Measurements from ENCODE around the gene PDE1C.
"Not testable (repeated sequence)": the region's sequence is repeated elsewhere in the genome, so short reads cannot be mapped to it uniquely, and the experiment has no call there.

Gene PDE1C

DNA sequence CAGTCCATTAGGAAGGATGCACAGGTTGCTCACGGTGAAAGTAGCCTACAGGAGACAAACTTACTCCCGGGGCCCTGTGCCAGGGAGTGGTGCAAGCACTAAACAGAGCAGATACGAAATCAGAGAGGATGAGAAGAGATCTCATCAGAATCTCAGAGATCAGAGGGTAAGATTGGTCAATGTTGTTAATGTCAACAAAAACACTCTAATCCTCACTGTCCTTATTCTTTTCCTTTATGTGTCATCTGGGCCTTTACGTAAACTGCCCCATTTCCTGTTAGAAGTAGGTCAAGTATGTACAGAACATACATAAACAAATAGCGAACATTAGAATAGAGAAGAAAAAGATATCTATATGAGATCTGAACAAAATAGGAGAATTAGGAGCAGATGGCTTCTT, 220.1 kb downstream of the PDE1C start:
- DNase-seq (ENCODE audit: low spot score) = no peak

DNA sequence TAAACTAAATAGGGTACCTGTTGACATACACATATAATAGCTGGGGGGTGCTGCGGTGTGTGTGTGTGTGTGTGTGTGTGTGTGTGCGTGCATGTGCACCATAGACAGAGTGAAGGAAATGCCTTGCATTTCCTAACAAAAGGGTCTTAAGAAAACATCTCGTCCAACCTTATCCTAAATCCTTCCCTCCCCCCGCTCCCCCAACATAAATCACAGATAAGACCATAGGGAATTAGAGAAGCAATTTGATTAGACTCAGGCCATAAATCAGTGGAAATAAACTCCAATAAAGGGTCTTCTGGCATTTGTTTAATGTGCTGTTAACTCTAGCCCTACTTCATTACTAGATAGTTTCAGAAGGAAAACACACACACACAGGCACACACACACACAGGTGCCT, 234.7 kb downstream of the PDE1C start:
- DNase-seq (ENCODE audit: low spot score) = no peak

DNA sequence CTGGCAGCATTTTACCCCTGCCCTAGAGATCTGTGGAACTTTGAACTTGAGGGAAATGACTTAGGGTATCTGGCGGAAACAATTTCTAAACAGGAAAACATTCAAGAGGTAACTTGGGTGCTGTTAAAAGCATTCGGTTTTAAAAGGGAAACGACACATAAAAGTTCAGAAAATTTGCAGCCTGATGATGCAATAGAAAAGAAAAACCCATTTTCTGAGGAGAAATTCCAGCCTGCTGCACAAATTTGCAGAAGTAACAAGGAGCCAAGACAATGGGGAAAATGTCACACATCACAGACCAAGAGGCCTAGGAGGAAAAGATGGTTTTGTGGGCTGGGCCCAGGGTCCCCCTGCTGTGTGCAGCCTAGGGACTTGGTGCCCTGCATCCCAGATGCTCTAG, 236.6 kb downstream of the PDE1C start:
- DNase-seq (ENCODE audit: low spot score) = not testable (repeated sequence)

DNA sequence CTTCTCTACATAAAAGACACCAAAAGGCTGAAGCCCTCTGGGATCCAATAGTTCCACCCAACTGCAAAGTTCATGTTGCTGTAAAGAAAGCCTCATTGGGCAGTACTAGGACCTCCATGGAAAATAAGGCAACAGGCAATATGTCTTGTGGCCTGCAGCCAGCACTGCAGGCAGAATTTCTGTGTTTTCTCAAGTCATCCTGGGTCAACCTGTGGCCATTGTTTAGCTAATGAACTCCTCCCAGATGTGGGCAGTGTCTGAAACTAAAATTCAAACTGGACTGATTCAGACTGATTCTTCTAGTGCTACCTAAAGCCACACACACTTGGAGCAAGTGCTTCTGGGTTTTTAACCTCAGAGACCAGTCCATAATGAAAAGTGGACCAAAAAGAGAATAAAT, 241.7 kb downstream of the PDE1C start:
- no peak for DNase-seq (ENCODE audit: low spot score)

DNA sequence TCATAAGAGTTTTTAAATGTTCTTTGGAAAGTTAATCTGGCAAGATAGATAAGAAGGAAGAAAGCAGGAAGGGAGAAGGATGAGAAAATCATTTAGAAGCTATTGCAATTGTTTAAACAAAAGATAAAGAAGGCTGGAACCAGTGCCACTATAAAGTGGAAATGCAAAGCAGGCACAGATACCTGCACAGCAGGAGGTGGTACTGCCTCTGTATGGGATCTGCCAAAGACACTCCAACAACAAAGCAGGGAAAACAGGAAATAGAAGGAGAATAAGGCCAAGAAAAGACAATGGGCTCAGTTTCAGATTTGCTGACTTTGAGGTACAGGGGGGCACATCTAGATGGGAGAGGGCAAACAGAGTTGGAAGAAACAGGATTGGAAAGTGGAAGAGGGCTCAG, 244.6 kb downstream of the PDE1C start:
- DNase-seq (ENCODE audit: low spot score) = no peak

DNA sequence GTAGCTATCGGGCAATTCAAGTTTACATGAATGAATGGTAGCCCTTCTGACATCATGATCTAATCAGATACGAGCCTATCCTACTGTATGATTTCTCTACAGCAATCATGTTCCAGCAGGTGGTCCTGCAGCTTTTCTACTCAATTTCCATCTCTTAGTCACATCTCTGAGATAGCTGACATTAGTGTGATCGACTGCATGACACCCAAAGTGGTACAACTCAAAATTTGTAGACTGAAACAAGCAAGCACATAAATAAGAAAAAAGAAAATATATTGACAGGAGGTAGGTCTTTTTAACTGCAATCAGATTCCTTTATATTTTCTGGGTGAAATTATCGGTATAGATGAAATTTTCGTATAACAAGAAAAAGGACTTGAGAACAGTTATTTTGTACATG, 251.2 kb downstream of the PDE1C start:
- no peak for DNase-seq (ENCODE audit: low spot score)

DNA sequence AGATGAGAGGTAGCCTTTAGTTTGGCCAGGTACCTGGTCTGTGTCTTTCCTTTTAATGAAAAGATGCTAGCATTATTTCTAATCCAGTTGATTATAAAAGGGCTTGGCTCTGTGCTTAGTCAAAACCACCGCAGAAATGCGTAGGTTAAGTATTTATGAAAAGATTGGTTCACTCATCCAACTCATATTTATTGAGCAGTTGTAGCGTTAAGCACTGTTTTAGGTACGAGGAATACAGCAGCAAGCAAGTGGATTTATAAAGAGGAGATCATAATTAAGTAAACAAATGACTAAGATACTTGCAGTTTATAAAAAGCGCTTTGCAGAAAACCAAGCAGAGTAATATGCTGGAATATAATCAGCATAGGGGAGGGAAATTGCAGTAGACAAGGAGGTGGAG, 253.4 kb downstream of the PDE1C start:
- no peak for DNase-seq (ENCODE audit: low spot score)

DNA sequence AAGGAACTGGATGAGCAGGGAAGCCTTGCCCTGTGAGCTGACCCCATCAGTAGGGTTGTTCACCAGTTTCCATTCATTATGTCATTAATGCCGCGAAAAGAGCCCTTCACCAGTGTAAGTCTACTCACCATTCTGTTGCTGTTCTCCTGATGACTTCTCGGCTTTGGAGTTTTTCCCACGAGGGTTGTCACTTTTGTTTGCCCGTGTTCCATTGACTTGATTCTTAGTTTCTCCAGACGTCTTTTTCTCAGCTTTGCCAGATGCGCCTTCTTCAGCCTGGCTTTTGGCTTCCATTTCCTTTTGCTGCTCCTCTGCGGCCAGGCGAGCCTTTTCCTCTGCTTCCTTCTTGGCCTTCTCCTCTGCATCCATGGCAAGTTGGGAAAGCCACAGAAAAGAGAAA, 254.4 kb downstream of the PDE1C start:
- no peak for DNase-seq (ENCODE audit: low spot score)

DNA sequence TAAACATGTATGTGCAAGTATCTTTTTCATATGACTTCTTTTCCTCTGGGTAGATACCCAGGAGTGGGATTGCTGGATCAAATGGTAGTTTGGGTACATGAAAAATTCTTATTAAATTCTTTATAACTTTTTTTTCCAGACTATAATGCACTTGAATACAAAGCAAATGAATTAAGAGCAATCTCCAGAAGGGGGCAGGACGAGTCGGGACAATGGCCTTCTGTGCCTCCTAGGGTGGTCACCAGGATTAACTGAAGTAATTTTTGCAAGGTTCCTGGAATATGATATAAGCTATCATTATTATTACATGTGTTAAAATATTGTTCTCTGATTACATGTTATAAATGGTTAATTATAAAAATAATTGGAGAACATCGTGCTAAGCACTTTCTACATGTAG, 256.0 kb downstream of the PDE1C start:
- peak; percentile 13 for DNase-seq (ENCODE audit: low spot score)

DNA sequence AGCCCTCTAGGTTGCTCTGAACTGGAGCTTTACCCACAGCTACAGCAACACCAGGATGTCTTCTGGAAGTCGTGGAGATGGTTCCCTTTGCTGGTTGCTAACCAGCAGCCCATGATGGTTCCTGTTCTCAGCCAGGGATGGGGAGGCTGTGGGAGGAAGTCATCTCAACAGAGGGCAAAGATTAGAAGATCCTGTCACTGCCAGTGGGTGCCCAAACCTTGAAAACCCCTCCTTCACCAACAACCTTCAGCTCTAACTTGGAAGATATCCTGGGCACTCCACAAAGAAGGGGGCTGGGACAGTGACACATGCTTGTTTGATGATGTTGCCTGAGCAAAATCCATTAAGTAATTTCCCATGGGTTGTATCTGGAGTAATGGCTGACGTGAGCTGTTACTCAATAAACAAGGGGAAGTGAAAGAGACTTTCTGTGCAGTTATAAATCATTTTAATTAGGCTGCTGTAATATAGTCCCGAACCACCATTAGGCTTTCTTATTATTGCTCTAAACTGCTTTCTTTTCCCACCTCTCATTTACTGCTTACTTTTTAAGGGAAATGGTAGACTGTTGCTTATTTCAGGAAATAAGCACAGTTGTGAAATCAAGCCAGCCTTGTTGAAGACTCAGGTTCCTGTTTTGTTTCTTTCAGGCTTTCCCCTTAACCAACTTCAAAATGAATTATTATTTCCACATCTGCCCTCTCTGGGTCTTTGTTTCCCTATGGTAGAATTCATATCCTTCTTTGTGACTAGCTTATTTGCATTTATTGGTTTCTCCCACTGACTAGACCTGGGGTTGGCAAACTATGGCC, 258.4 kb downstream of the PDE1C start:
- DNase-seq (ENCODE audit: low spot score) = peak; percentile 34

DNA sequence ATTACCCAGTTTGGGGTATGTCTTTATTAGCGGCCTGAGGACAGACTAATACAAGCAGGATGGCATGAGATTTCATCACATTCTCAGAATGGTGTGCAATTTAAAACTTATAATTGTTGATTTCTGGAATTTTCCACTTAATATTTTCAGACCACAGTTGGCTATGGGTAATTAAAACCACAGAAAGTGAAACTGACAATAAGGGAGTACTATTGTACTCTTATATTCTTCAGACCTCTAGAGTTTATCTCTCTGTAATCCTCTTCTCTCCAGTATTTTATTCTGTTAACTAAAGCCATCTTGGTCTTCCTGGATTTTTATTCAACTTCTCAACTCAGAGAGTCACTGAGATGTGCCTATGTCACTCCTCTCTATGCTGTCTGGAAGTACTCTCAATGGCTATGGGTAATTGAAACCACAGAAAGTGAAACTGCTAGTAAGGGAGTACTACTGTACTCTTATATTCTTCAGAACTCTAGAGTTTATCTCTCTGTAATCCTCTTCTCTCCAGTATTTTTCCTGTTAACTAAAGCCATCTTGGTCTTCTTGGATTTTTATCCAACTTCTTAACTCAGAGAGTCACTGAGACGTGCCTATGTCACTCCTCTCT, 264.9 kb downstream of the PDE1C start:
- no peak for DNase-seq (ENCODE audit: low spot score)

DNA sequence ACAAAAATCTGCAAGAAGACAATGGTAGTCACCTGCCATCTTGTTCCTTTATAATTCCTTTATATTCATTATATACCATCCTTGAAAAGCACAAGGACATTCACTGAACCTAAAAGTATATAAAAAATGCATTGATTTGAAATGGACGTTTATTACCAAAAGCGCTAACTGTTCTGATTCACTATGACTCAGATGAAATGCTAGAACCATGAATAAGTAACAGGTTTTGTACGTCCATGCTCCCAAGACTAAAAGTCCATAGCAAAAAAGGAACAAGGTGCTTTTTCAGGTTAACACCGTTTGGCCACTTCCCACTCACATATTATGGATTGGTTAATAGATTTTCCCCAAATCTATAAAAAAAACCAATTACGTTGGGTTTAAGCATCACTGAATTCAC, 273.8 kb downstream of the PDE1C start:
- no peak for DNase-seq (ENCODE audit: low spot score)

DNA sequence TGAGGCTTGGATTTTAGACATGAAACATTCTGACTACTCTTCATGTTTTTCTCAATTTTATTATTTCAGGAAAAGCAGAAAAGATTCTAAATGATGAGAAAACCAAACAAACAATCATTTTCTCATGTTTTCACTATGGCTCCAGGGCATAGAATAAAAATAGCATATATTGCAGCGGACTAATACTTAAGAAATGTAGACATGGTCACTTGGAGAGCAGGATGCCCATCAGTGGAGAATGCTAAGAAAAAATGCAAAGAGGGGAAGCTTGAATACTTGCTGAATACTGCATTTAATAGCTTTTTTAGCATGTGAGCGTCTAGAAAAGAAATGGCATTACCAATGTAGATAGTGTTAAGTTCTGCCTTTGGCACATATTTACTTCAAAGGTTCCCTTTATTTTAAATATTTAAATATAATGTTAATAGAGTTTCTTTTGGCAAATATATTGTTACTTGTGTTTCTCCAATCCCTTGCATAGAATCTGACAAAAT, 275.3 kb downstream of the PDE1C start:
- no peak for DNase-seq (ENCODE audit: low spot score)

DNA sequence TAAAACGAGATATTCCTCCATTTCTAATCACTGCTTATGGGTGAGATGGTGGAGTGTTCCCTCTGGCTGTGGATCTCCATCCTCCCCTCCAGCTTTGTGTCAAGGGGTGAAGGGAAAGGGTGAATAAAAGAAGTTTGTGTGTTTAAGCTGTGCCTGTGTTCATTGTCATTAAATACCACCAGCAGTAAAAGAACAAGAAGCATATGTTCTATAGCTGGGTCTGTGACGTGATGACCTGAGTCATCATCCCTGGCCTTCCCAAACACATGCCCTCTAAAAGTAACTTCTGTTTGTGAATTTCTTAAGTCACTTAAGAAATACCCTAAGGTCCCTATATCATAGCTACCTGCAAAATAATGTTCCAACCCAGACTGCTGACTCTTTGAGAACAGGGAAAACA, 278.3 kb downstream of the PDE1C start:
- no peak for DNase-seq (ENCODE audit: low spot score)

DNA sequence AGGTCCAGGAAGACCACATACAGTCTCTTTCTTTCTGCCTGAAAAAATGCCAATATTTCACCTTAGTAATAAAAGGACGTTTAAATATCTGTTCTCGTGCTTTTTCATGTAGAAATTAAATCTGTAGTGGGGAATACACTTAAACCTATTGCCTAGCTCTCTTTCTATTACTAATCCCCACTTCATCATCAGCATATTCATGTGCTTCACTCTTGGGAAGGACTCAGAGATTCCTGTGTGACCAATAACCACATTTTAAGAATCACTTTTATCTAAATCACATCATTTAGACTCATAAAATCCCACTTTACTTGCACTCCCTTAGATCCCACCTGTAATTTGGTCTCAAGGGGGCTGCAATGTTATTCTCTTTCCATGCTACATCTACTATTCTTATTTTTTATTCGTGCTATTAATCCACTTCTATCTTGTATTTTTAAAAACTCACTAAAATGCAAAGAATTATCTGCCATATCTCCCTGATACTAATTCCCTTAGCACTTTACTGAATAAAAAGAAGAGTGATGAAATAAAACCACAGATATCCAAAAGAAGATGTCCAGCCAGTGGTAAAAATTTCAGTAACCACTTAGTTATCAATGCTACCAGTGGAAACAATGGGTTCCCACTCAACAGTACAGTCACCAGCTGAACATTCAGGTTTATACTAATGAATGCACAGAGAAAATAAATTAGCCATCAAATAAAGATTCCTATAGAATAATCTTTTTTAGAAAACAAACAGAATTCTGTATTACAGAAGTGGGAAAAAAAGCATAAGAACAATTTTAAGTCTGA, 281.1 kb downstream of the PDE1C start:
- no peak for DNase-seq (ENCODE audit: low spot score)

DNA sequence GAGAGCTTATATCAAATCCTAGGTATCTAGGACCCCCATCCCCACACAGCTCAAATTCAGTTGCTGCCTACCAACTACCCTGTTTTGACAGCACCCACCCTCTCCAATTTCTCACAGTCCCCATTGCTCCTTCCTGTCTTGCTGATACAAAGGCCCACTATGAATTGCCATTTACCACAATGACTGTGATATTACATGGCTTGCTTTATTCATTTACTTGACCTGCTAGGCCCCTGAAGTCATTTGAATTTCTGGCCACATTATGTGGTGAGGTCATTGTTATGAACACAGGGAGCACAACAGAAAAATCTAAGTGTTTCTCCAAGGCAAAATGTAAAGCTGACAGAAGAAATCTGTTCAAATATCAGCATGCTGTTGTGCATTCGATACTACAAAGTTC, 281.8 kb downstream of the PDE1C start:
- no peak for DNase-seq (ENCODE audit: low spot score)

DNA sequence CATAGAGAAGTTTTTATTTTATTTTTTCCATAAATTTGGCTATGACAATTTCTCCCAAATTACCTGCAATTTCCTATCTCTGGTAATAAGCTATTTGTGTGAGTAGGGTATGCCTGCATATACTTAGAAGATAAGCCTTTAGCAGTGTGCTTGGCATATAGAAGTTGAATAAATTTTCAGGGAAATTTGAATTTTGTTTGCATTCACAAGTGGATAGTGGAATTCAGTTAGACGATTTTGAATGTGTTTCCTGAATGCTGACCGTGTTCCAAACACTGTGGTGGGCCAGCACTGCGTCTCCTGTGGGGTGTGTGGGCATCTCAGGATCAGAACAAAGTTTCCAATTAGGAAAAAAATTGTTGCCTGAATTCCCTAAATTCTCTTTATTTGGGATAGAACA, 283.9 kb downstream of the PDE1C start:
- no peak for DNase-seq (ENCODE audit: low spot score)

DNA sequence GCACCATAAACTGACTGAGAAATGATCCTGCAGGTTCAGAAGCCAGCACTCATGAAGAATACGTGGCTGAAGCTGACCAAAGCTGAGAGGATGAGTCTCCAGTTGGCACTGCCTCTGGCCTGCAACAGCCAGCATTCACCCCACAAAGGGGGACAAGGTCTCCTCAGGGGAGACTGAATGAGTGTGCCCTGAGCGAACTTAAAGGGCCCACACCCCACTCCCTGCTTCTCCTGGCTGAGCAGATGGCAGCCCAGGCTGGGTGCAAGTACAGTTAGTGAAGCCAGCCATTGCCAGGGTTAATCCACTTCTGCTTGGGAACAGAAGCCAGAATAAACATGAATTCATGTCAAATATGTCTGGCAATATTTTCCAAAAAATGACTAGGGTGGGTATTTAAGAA, 285.1 kb downstream of the PDE1C start:
- DNase-seq (ENCODE audit: low spot score) = no peak

DNA sequence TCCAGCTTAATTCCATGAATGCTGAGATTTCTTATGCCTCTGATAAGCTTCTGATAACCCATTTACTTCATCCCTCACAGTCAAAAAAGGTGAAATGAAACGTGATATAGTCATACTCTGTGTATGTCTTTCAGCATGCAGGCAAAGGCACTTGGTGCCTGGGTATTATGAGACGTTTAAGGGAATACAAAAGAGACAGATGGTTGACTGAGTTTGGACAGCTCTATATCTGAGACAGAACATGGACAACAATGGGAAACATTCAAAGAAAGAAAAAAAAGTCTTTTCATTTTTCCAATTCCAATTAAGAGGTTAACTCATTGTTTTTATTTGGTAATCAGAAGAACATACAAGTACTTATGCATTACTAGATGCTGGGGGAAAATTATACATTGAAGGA, 287.0 kb downstream of the PDE1C start:
- no peak for DNase-seq (ENCODE audit: low spot score)

DNA sequence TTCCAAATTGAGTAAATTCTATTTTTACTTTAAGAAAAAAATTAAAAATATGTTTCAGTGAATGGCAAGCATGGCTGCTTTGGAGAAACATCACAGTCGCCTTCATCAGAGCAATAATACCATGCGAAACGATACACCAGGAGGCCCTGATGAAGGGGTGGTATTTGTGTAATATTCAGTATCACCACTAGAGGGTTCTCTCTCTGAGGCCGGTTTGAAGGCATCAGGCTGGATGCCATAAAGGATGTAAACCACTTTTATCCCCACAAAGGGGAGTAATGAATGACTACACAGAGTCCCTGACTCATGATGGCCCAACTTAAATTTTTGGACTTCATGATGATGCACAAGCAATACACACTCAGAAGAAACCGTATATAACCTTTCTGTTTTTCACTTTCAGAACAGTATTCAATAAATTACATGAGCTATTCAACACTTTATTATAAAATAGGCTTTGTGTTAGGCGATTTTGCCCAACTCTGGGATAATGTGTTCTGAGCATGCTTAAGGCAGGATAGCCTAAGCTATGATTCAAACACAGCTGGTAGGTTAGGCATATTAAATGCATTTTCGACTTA, 287.7 kb downstream of the PDE1C start:
- peak; percentile 61 for DNase-seq (ENCODE audit: low spot score)

DNA sequence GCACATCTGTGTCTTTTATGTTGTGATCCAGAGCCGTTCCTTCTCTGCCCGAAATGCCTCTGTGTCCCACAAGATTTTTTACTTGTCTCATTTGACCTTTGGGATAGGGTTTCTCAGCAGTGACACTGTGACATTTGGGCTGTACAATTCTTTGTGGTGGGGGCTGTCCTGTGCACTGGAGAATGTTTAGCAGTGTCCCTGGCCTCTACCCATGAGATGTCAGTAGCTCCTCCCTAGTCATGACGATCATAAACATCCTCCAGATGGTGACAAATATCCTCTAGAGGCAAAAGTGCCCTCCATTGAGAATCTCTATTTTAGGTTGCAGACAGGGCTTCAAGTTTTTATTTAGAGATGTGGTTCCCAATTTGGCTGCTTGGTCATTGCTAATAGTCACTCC, 291.9 kb downstream of the PDE1C start:
- DNase-seq (ENCODE audit: low spot score) = no peak

DNA sequence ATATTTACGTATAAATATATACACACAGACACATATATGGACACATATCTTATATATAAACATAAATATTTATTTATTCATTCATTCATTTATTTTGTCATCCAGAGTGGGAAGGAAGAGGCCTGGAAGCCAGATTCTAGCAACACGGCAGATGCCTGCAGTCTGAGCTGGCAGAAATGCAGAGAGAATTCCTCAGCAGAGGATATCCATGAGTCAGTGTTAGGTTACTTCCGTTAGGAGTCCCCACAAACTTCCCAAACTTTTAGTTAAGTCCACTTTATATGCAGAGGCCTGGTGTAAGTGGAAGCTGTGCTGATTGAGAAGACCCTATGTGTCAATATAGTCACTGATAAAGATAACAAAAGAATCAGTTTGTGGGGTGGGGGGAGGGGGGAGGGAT, 293.6 kb downstream of the PDE1C start:
- DNase-seq (ENCODE audit: low spot score) = peak; percentile 84

DNA sequence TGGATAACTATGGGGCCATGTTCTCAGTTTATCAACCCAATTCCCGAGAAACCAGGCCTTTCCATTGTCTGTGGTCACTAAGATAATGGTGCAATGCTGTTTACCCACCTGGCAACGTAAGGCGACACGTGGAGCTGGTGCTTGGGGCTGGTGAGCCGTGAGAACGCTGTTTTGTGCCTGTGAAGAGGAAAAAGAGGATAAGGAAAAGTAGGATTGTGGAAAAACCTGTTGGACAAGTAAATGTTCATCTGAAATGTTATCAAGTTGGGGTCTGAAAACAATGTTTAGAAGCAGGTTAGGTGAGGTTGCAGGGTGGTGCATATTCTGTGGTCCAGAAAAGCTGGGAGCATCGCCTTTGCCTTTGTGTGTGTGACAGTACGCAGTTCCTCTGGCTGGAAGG, 294.7 kb downstream of the PDE1C start:
- DNase-seq (ENCODE audit: low spot score) = no peak

All from GM03348 (cell line).